C4-2B (cell line): ENCODE measurements around the gene MAP1LC3B.

Source experiments
- H3K27ac ChIP-seq: fragments of 450-650 bp; 2 replicates; pipeline ENCODE4 v1.5.1; 2017
- ZFX ChIP-seq: fragments of 450-650 bp; IDR thresholded peaks from 2 replicates; pipeline ENCODE4 v1.6.1; 2017
- TF ChIP-seq, protein P1 (sequence below): fragments of 450-650 bp; conservative IDR thresholded peaks from 2 replicates; pipeline ENCODE4 v1.5.1; 2017; ENCODE audit warnings: mild to moderate bottlenecking

MAP1LC3B gene

DNA sequence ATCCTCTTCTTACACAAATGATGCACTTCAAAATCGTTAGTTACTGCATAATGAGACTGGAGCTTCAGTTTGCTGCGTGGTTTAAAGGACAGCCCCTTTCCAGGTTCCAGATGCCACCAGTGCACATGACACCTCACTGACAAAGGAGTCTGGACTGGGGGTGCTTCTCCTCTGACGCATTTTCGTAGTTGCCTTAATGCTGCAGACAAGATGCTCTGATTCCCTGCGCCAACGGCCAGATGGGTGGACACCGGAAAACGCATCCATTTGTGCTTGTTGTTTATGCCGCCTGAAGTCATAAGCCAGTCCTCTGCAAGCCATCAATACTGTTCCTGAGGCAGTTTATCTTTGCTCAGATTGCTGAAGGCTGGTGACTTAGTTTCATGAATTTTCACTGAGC, 24.6 kb upstream of the MAP1LC3B start:
- TF ChIP-seq, protein P1, sequence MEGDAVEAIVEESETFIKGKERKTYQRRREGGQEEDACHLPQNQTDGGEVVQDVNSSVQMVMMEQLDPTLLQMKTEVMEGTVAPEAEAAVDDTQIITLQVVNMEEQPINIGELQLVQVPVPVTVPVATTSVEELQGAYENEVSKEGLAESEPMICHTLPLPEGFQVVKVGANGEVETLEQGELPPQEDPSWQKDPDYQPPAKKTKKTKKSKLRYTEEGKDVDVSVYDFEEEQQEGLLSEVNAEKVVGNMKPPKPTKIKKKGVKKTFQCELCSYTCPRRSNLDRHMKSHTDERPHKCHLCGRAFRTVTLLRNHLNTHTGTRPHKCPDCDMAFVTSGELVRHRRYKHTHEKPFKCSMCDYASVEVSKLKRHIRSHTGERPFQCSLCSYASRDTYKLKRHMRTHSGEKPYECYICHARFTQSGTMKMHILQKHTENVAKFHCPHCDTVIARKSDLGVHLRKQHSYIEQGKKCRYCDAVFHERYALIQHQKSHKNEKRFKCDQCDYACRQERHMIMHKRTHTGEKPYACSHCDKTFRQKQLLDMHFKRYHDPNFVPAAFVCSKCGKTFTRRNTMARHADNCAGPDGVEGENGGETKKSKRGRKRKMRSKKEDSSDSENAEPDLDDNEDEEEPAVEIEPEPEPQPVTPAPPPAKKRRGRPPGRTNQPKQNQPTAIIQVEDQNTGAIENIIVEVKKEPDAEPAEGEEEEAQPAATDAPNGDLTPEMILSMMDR, result no peak
- no peak for TF ChIP-seq ZFX
- H3K27ac ChIP-seq, result no peak overlapping the region

DNA sequence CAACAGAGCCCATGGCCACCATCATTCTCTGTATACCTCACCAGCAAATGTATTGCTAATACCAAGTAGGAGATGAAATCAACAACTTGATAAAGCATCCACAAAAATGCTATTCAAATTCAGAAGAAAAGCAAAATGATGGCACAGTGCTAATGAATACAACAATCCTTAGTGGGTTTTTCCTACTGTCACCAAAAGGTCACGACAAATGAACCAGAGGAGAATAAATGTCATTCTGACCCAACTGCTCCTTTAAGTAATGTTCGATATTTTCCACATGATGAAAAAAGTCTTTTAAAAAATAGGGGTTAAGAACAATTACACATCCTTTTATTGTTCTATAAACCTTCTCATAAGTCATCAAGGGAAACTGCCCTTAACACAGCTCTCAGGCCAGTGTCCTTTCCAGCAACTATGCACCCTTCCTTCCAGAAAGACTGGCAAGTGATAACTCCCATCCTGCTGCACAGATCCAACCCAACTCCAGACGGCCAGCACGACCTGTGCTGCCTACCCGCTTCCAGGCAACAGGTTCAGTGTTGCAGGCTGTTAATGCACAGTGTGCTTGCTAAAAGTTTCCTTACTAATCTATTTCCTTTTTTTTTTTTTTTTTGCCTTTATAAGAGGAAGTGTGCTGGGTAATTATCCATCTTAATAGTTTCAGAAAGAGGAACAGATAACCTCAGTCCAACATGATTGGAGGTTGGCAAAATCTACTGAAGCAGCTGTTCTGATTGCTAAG, 23.9 kb upstream of the MAP1LC3B start:
- H3K27ac ChIP-seq, result no peak overlapping the region
- TF ChIP-seq ZFX, result no peak
- TF ChIP-seq, protein P1, result no peak

DNA sequence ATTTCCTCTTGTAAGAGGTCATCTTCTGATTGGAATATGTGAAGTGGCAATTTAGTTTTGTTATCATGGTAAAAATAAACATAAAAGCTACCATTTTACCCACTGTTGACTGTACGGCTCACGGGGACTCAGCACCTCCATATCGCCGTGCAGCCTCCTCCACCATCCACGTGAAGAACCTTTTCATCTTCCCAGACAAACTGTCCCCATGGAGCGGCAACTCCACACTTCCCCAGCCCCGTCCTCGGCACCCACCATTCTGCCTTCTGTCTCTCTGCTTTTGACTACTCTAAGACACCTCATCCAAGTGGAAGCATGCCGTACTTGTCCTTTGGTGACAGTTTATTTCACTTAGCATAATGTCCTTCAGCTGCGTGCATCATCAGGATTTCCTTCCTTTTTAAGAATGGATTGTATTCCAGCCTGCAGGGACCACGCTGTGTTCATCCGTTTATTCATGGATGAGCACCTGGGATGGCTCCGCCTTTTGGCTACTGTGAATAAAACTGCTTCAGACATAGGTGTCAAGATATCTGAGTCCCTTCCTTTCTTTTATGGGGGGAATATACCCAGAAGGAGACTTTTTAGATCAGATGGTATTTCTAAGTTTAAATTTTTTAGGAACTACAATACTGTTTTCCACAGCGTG, 22.9 kb upstream of the MAP1LC3B start:
- no peak for TF ChIP-seq ZFX
- TF ChIP-seq, protein P1, result no peak
- no peak overlapping the region for H3K27ac ChIP-seq

DNA sequence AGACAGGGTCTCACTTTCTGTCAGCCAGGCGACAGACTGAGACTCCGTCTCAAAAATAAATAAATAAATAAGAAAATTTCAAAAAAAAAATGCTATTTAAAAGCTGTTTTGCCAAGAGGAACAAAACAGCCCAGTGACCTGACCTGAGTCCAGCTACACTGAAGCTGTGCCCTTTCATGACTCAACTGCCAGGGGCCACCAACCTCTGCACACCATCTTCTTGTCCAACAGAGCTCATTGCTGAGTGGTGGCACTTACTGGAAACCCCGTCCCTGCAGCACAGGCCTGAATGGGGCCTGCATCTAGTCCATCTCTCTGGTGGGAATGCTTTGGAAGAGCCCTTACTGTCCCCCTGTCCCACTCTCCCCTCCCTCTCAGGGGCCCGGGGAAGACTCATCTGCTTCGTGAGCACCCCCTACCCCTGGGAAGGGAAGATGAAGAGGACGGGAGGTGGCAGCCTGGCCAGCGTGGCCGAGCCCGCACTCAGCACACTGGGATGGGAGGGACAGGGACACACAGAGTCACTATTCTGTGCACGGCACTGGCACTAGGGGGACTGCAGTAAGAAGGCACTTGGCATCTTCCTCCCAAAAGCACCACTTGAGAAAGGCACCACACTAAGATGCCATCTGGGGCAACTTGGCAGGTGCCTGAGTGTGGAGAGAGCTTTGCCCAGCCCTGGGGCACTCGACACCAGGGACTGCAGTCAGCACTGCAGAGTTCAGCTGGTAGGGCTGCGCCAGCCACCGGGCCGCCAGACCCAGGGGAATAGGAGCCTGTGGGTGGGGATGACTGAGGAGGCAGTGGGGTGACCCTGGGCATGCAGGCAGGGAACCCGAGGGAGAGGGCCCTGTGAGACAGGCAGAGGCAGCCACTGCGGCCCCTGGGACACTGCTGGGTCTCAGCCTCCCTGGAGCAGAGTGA, 22.1 kb upstream of the MAP1LC3B start:
- TF ChIP-seq ZFX, result no peak
- TF ChIP-seq, protein P1, result no peak
- H3K27ac ChIP-seq, result no peak overlapping the region

DNA sequence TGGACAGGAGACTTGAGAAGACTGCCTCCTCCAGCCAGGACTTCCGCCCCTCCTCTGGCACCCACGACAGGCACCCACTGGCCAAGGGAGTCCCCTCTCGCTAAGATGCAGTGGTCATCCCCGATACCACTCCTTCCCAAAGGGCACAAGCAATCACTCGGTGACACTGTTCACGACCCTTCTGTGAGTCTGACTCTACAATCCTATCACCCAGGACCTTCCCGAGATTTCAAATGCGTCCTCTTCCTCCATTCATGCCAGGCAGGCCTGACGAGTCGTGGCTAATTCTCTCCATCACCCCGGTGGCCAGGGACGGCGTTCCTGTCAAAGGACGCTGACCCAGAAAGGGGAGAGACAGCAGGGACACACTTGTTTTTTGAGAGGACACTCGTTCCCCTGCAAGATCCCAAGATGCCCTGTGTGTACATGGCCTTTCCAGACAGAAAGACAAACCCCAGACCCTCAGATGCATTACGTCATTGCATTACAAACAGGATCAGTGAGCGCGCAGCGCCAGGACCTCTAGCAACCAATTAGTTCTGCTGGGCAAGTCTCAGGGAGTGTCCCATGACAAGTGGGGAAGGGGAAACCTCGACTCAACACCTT, 20.8 kb upstream of the MAP1LC3B start:
- H3K27ac ChIP-seq, result no peak overlapping the region
- no peak for TF ChIP-seq ZFX
- TF ChIP-seq, protein P1, result no peak

DNA sequence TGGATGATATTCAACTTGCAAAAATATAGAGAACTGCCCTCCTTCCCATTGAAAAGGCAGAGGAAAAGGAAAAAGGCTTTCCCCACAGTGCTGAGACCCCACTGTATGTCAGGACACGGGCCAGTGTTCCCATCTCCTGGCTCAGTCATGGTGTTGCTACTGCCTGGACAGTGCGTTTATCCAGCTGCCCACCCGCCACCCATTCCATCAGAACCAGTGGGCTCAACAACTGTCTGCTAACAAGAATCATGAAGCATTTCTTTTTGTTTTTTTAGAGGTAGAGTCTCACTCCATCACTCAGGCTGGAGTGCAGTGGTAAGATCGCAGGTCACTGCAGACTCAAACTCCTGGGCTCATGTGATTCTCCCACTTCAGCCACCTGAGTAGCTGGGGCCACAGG, 19.8 kb upstream of the MAP1LC3B start:
- TF ChIP-seq ZFX, result no peak
- TF ChIP-seq, protein P1, result no peak
- H3K27ac ChIP-seq, result no peak overlapping the region
